Spleen (tissue), 11 donors: ENCODE results near the gene STXBP1. TPM values are rescaled to one million over a fixed set of nuclear protein-coding genes. Genes with fewer than 3 reads are reported as not detected.
A peak's percentile ranks its signal among the peaks of the same experiment; 100 is the strongest.

ENCODE experiments used
- DNase-seq: peaks from one replicate; pipeline ENCODE4 v3.0.0-alpha.2; 2020
- H3K27ac ChIP-seq, 8 donors: fragments of 200-600 bp; sonication (generic) in 7 of 8; 1 replicate in 4 of 8; 2 replicates in 4 of 8; pipeline versions ENCODE4 v1.5.0 to v1.8.0; 2016 to 2021; ENCODE audit warnings: inconsistent platforms in 4 of 8, mild to moderate bottlenecking in 4 of 8, moderate library complexity in 1 of 8
- H3K27me3 ChIP-seq, 7 donors: fragments of 200-600 bp; sonication (generic) in 6 of 7; replicated peaks in 1 of 7; 1 replicate in 4 of 7; 2 replicates in 3 of 7; pipeline versions ENCODE4 v1.5.0 to v1.8.0; 2016 to 2021; ENCODE audit warnings: inconsistent platforms in 3 of 7, mild to moderate bottlenecking in 1 of 7
- H3K36me3 ChIP-seq, 6 donors: fragments of 200-600 bp; sonication (generic) in 5 of 6; 1 replicate in 4 of 6; 2 replicates in 2 of 6; pipeline versions ENCODE4 v1.5.0 to v1.8.0; 2016 to 2021; ENCODE audit warnings: inconsistent platforms in 2 of 6
- H3K4me1 ChIP-seq, 6 donors: fragments of 200-600 bp; sonication (generic) in 5 of 6; 1 replicate in 3 of 6; 2 replicates in 3 of 6; pipeline versions ENCODE4 v1.5.0 to v1.8.0; 2016 to 2021; ENCODE audit warnings: inconsistent platforms in 3 of 6
- H3K4me3 ChIP-seq, 8 donors: fragments of 200-600 bp; sonication (generic) in 7 of 8; 1 replicate in 4 of 8; 2 replicates in 4 of 8; pipeline versions ENCODE4 v1.5.0 to v1.8.0; 2016 to 2021; ENCODE audit warnings: inconsistent platforms in 4 of 8, mild to moderate bottlenecking in 4 of 8, moderate library complexity in 2 of 8
- H3K9me3 ChIP-seq, 8 donors: fragments of 200-600 bp; sonication (generic) in 7 of 8; 1 replicate in 4 of 8; 2 replicates in 4 of 8; pipeline versions ENCODE4 v1.5.0 to v1.8.0; 2016 to 2021; ENCODE audit warnings: inconsistent platforms in 4 of 8
- CTCF ChIP-seq, 11 experiments: fragments of 200-600 bp in 7 of 11; fragments of 450-650 bp in 4 of 11; sonication (generic) in 4 of 11; IDR thresholded peaks in 8 of 11; conservative IDR thresholded peaks in 3 of 11; 1 replicate in 7 of 11; 2 replicates in 4 of 11; pipeline versions ENCODE4 v1.4.0 to v1.8.0; 2016 to 2021; ENCODE audit warnings: antibody characterized with exemption in 11 of 11, inconsistent platforms in 4 of 11, mild to moderate bottlenecking in 1 of 11
- POLR2A ChIP-seq, 3 donors: fragments of 450-650 bp; IDR thresholded peaks; one replicate each; pipeline ENCODE4 v1.5.1; 2017; ENCODE audit warnings: antibody characterized with exemption in 3 of 3, mild to moderate bottlenecking in 1 of 3
- POLR2AphosphoS5 ChIP-seq, 3 donors: sonication (generic); formaldehyde crosslinking; IDR thresholded peaks; one replicate each; pipeline ENCODE4 v1.5.1; 2017; ENCODE audit warnings: antibody characterized with exemption in 3 of 3
- WGBS, 5 donors: extraction: QIAGEN DNeasy Blood & Tissue Kit in 3 of 5; methylation state at CpG; one replicate each; pipeline versions ENCODE4 v1.1.5 to v1.1.7; 2013 to 2018; 5-methylcytosine and 5-hydroxymethylcytosine counted together
- intact Hi-C: fragments of 100-400 bp; cut with DNase I; formaldehyde crosslinking; loops from one replicate; pipeline ENCODE4 v1.15.0; 2023; ENCODE audit warnings: low total_unique reads
- polyA plus RNA-seq, 3 donors: library from polyadenylated mRNA; stranded (reverse); fragments of 200-250 nt; gene quantifications; one replicate each; pipeline ENCODE4 v1.2.1, GENCODE V29; 2013
- total RNA-seq, 7 donors: library from RNA; depleted of rRNA in 3 of 7; stranded (reverse); fragments of >200 nt in 3 of 7; fragmentation: NEBNext Ultra II Directional in 4 of 7; extraction: Animal tissue kit (Norgen Biotek cat#: 25700) in 4 of 7; gene quantifications; one replicate each; pipeline versions ENCODE4 v1.1.0 to v1.2.1, GENCODE V29; 2016 to 2021
- donor health status: healthy with polysubstance abuse.
- donor health status: DM: no; HTN: no; CAD: no; lungs with moderate emphysema.
- donor health status: DM: no; HTN: no; CAD: no.
- donor health status: Bipolar disorder and iron deficiency.
- donor health status: healthy.
- donor health status: DM: no; HTN: no; CAD: no.
- donor health status: DM: yes; HTN: yes; CAD: no.

The STXBP1 gene
- total and polyA plus RNA-seq, 10 donors = 4.3 to 75.7 (median 31.6) TPM

- 6 to 7% (median 6%) methylated on average over 51 to 65 of the region's 65 CpGs for whole genome bisulfite sequencing, 5 donors
- Histone ChIP-seq H3K4me1 (peaks cover 11 to 62% (median 31%) of the 10 kb centered on the region in 6 donors), H3K27me3 (no peaks in the 10 kb centered on the region), H3K4me3 (peak within 1 kb of the TSS; percentile 57 to 94 (median 76)), H3K36me3 (peaks cover 0 to 12% (median 0%) of the 10 kb centered on the region in 6 donors), H3K27ac (peak within 1 kb of the TSS; percentile 61 to 91 (median 86)), H3K9me3 (no peaks in the 10 kb centered on the region)
- peak; percentile 99 for DNase-seq
- intact Hi-C loops = no loop called here
- TF ChIP-seq POLR2AphosphoS5 (IDR thresholded peaks at IDR 0.05) = peak; percentile 84 to 93 (median 88)
- peak in 3 of 11 experiments; percentile 15 to 37 (median 24) for TF ChIP-seq CTCF (IDR thresholded peaks at IDR 0.05 in 8 of 11, conservative IDR thresholded peaks at IDR 0.05 in 3 of 11)
- no peak for TF ChIP-seq POLR2A (IDR thresholded peaks at IDR 0.05)
These were observed 103.6 kb downstream of the STXBP1 start, which contains the start of the genes PTRH1 and TTC16 for GRCh38 chr9:127715470-127716337. Gene PTRH1 (minus strand): TSS chr9:127715663. CDS start chr9:127715639, 24 bp downstream. Gene TTC16 (plus strand): TSS chr9:127716079. CDS start chr9:127716146, 67 bp downstream.

GRCh38 chr9:127716412-127716811, 104.3 kb downstream of the STXBP1 start:
- DNase-seq = no peak
- H3K36me3 ChIP-seq = peaks cover 0 to 12% (median 0%) of the 10 kb centered on the region in 6 donors
- 70 to 87% (median 77%) methylated on average over 9 of the region's 9 CpGs for WGBS, 5 donors
- no peaks in the 10 kb centered on the region for H3K27me3 ChIP-seq
- H3K27ac ChIP-seq = peak overlapping the region in 5 of 8 donors; percentile 82 to 91 (median 90)
- no peaks in the 10 kb centered on the region for H3K9me3 ChIP-seq
- intact Hi-C loops = no loop called here
- H3K4me3 ChIP-seq = peak overlapping the region in 3 of 8 donors; percentile 73 to 94 (median 91)
- H3K4me1 ChIP-seq = peaks cover 11 to 55% (median 24%) of the 10 kb centered on the region in 6 donors
- TF ChIP-seq POLR2A (IDR thresholded peaks at IDR 0.05) (no peak), POLR2AphosphoS5 (IDR thresholded peaks at IDR 0.05) (no peak), CTCF (IDR thresholded peaks at IDR 0.05 in 8 of 11, conservative IDR thresholded peaks at IDR 0.05 in 3 of 11) (no peak)

GRCh38 chr9:127717766-127718165, 105.7 kb downstream of the STXBP1 start:
- Histone ChIP-seq H3K27me3 (no peaks in the 10 kb centered on the region), H3K4me1 (peaks cover 11 to 45% (median 22%) of the 10 kb centered on the region in 6 donors), H3K9me3 (no peaks in the 10 kb centered on the region), H3K4me3 (no peak overlapping the region), H3K36me3 (peaks cover 0 to under 1% (median 0%) of the 10 kb centered on the region in 6 donors), H3K27ac (no peak overlapping the region)
- no peak for TF ChIP-seq CTCF (IDR thresholded peaks at IDR 0.05 in 8 of 11, conservative IDR thresholded peaks at IDR 0.05 in 3 of 11)
- WGBS, 5 donors = 89 to 94% (median 92%) methylated on average over 5 of the region's 5 CpGs
- DNase-seq = no peak
- intact Hi-C loops = no loop called here
